NOMO-1 treated with dmso at 0.1 percent for 144 hours (cell line): ENCODE data around the gene DNAL1.

Experiments used
- DNase-seq: peaks from one replicate; lab custom pipeline; 2025; ENCODE audit not compliant: unreplicated experiment; lab: John Stamatoyannopoulos, UW

The DNAL1 gene

GRCh38 chr14:73741876-73742519, 97.2 kb downstream of the DNAL1 start:
- no peak for DNase-seq

- no peak for DNase-seq
Observed at GRCh38 chr14:73742520-73743238, 97.9 kb downstream of the DNAL1 start.

GRCh38 chr14:73743431-73743931, 98.7 kb downstream of the DNAL1 start:
- peak; percentile 79 for DNase-seq

GRCh38 chr14:73744175-73744867, 99.5 kb downstream of the DNAL1 start:
- no peak for DNase-seq

GRCh38 chr14:73744874-73745529, 100.2 kb downstream of the DNAL1 start:
- no peak for DNase-seq

GRCh38 chr14:73745571-73746519, 101.1 kb downstream of the DNAL1 start:
- DNase-seq: no peak

- DNase-seq: no peak
Observed at GRCh38 chr14:73746520-73747378, 102.0 kb downstream of the DNAL1 start.

GRCh38 chr14:73747379-73748211, 102.8 kb downstream of the DNAL1 start:
- DNase-seq: no peak

- DNase-seq: no peak
Observed at GRCh38 chr14:73748858-73749357, 104.1 kb downstream of the DNAL1 start.

GRCh38 chr14:73749706-73750530, 105.1 kb downstream of the DNAL1 start:
- no peak for DNase-seq

- DNase-seq: no peak
Observed at GRCh38 chr14:73750531-73750901, 105.7 kb downstream of the DNAL1 start.

GRCh38 chr14:73751157-73751691, 106.4 kb downstream of the DNAL1 start:
- DNase-seq: no peak

- DNase-seq: no peak
Observed at GRCh38 chr14:73752297-73752992, 107.7 kb downstream of the DNAL1 start.
